Lower leg skin (tissue), 3 donors: Measurements from ENCODE around the gene SORL1.

ENCODE experiments used
- POLR2A ChIP-seq, 2 donors: fragments of 450-650 bp; IDR thresholded peaks; one replicate each; pipeline ENCODE4 v1.6.1; 2016 to 2017; ENCODE audit warnings: antibody characterized with exemption in 2 of 2, mild to moderate bottlenecking in 1 of 2, moderate library complexity in 1 of 2
- TF ChIP-seq, protein P1 (sequence below), 3 donors: fragments of 450-650 bp; IDR thresholded peaks; one replicate each; pipeline ENCODE4 v1.5.1; 2016; ENCODE audit warnings: antibody characterized with exemption in 3 of 3, mild to moderate bottlenecking in 3 of 3, moderate library complexity in 2 of 3

GRCh38 chr11:121520243-121521144, 68.4 kb downstream of the SORL1 start:
- TF ChIP-seq, protein P1, sequence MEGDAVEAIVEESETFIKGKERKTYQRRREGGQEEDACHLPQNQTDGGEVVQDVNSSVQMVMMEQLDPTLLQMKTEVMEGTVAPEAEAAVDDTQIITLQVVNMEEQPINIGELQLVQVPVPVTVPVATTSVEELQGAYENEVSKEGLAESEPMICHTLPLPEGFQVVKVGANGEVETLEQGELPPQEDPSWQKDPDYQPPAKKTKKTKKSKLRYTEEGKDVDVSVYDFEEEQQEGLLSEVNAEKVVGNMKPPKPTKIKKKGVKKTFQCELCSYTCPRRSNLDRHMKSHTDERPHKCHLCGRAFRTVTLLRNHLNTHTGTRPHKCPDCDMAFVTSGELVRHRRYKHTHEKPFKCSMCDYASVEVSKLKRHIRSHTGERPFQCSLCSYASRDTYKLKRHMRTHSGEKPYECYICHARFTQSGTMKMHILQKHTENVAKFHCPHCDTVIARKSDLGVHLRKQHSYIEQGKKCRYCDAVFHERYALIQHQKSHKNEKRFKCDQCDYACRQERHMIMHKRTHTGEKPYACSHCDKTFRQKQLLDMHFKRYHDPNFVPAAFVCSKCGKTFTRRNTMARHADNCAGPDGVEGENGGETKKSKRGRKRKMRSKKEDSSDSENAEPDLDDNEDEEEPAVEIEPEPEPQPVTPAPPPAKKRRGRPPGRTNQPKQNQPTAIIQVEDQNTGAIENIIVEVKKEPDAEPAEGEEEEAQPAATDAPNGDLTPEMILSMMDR (IDR thresholded peaks at IDR 0.05), result no peak
- no peak for TF ChIP-seq POLR2A (IDR thresholded peaks at IDR 0.05)
